ENCODE measurements around the gene SFT2D2.

The SFT2D2 gene

GRCh38 chr1:168293356-168293755 is 67.6 kb downstream of the SFT2D2 start:
- TF ChIP-seq, protein P1, sequence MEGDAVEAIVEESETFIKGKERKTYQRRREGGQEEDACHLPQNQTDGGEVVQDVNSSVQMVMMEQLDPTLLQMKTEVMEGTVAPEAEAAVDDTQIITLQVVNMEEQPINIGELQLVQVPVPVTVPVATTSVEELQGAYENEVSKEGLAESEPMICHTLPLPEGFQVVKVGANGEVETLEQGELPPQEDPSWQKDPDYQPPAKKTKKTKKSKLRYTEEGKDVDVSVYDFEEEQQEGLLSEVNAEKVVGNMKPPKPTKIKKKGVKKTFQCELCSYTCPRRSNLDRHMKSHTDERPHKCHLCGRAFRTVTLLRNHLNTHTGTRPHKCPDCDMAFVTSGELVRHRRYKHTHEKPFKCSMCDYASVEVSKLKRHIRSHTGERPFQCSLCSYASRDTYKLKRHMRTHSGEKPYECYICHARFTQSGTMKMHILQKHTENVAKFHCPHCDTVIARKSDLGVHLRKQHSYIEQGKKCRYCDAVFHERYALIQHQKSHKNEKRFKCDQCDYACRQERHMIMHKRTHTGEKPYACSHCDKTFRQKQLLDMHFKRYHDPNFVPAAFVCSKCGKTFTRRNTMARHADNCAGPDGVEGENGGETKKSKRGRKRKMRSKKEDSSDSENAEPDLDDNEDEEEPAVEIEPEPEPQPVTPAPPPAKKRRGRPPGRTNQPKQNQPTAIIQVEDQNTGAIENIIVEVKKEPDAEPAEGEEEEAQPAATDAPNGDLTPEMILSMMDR (conservative IDR thresholded peaks at IDR 0.05; ENCODE audit: low read length), result no peak
- no peak for DNase-seq (ENCODE audit: low read depth)

DNA sequence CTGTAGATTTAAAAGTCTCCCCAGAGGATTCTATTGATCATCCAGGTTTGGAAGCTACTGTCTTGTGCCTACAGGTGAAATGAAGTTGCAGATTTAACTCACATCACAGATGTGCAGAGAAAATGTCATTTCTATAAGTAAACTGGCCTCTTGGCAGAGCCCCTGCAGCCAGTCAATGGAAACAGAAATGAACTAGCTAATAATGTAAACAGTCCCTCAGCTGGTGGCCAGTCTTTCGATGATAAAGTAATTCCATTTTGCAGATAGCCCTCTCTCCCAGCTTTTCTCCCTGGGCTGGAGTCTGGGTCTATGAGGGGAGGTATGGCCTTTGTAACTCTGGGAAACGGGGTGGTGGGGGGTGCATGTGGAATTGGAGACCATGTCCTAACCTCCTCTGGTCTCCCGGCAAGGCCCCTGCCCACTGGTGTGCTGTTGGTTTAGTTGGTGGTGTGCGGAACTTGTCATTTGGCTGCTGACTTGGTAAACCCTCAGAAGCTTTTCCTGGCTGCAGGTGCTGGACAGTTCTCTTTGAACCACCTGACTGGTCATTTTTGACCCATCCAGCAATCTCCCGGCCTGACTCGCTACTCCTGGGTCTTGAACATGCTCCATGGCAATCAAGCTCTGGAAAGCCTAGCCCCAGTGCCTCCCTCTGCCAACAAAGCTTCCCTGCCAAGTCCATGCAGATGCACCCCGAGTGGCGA is 69.8 kb downstream of the SFT2D2 start:
- no peak overlapping the region for H3K4me3 ChIP-seq (ENCODE audit: low read length)

More at GRCh38 chr1:168293356-168293755, 67.6 kb downstream of the SFT2D2 start:
- H3K4me3 ChIP-seq (ENCODE audit: low read length), result no peak overlapping the region

GRCh38 chr1:168297019-168297730 is 71.4 kb downstream of the SFT2D2 start:
- TF ChIP-seq, protein P1 (conservative IDR thresholded peaks at IDR 0.05; ENCODE audit: low read length), result no peak
- no peak for DNase-seq (ENCODE audit: low read depth)
- H3K4me3 ChIP-seq (ENCODE audit: low read length), result no peak overlapping the region

More for the DNA sequence above, 69.8 kb downstream of the SFT2D2 start:
- TF ChIP-seq, protein P1 (conservative IDR thresholded peaks at IDR 0.05; ENCODE audit: low read length), result no peak
- no peak for DNase-seq (ENCODE audit: low read depth)

DNA sequence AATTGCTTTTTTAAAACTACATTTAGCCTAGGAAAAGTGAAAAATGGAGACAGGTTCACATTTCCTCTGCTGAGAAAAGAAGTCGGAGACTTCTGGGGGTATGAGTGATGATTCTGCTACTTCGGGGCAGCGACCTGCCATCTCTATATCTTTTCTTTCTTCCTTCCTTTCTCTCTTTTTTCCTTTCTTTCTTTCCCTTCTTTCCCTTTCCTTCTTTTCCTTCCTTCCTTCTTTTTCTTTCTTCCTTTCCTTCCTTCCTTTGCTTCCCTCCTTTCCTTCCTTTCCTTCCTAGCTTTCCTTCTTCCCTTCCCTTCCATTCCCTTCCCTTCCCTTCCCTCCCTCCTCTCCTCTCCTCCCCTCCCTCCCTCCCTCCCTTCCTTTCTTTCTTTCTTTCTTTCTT is 72.6 kb downstream of the SFT2D2 start:
- no peak overlapping the region for H3K4me3 ChIP-seq (ENCODE audit: low read length)
- DNase-seq (ENCODE audit: low read depth), result no peak
- TF ChIP-seq, protein P1 (conservative IDR thresholded peaks at IDR 0.05; ENCODE audit: low read length), result no peak

DNA sequence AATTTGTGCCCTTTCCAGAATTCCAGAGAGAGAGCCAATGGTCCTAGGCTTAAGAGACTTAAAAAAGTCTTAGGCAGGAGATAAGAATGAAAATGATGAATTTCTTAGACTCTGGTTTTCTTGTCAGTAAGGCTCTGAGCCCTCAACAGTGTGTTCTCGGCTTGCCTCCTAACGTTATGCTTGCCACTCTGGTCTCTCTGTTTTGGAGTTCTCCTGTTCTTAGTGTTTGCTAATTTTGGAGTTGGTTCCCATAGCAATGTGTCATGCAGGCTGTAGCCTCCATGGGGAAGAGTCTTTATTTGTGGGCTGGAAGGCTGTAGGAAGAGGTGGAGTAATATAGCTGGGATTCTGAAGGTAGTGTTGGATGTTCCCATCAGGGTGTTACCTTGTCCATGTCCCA is 74.8 kb downstream of the SFT2D2 start:
- TF ChIP-seq, protein P1 (conservative IDR thresholded peaks at IDR 0.05; ENCODE audit: low read length), result no peak

GRCh38 chr1:168301664-168302320 is 76.0 kb downstream of the SFT2D2 start:
- no peak overlapping the region for H3K4me3 ChIP-seq (ENCODE audit: low read length)
- TF ChIP-seq, protein P1 (conservative IDR thresholded peaks at IDR 0.05; ENCODE audit: low read length), result no peak
- DNase-seq (ENCODE audit: low read depth), result peak; percentile 62

More for the DNA sequence above, 74.8 kb downstream of the SFT2D2 start:
- DNase-seq (ENCODE audit: low read depth), result peak; percentile 3
- no peak overlapping the region for H3K4me3 ChIP-seq (ENCODE audit: low read length)
